Measurements from ENCODE around the gene PRXL2B. TPM values are rescaled to one million over a fixed set of nuclear protein-coding genes. Genes with fewer than 3 reads are reported as not detected.
A peak's percentile ranks its signal among the peaks of the same experiment; 100 is the strongest.

The PRXL2B gene
- total RNA-seq, 1 donor, result 15.1 TPM

- TF ChIP-seq CTCF (IDR thresholded peaks at IDR 0.05; ENCODE audit: insufficient read depth, low read depth, low read length), result no peak
Observed at GRCh38 chr1:2583871-2584351, 2.7 kb upstream of the PRXL2B start.

GRCh38 chr1:2584686-2585317 is 1.8 kb upstream of the PRXL2B start:
- DNase-seq (ENCODE audit: low read depth), result no peak
- peak overlapping the region; percentile 72 for H3K4me3 ChIP-seq (ENCODE audit: low read depth, low read length)
- no peak for TF ChIP-seq CTCF (IDR thresholded peaks at IDR 0.05; ENCODE audit: insufficient read depth, low read depth, low read length)

More at GRCh38 chr1:2583871-2584351, 2.7 kb upstream of the PRXL2B start:
- DNase-seq (ENCODE audit: low read depth), result peak; percentile 18
- H3K4me3 ChIP-seq (ENCODE audit: low read depth, low read length), result no peak overlapping the region

GRCh38 chr1:2585318-2586092 is 1.1 kb upstream of the PRXL2B start:
- peak overlapping the region; percentile 72 for H3K4me3 ChIP-seq (ENCODE audit: low read depth, low read length)
- no peak for TF ChIP-seq CTCF (IDR thresholded peaks at IDR 0.05; ENCODE audit: insufficient read depth, low read depth, low read length)

GRCh38 chr1:2587071-2587859 is 688 bp downstream of the PRXL2B start:
- peak overlapping the region; percentile 69 for H3K4me3 ChIP-seq (ENCODE audit: low read depth, low read length)
- peak; percentile 23 for DNase-seq (ENCODE audit: low read depth)
- TF ChIP-seq CTCF (IDR thresholded peaks at IDR 0.05; ENCODE audit: insufficient read depth, low read depth, low read length), result no peak

More at GRCh38 chr1:2585318-2586092, 1.1 kb upstream of the PRXL2B start:
- DNase-seq (ENCODE audit: low read depth), result peak; percentile 45

GRCh38 chr1:2587860-2588571 is 1.4 kb downstream of the PRXL2B start:
- DNase-seq (ENCODE audit: low read depth), result no peak
- peak overlapping the region; percentile 69 for H3K4me3 ChIP-seq (ENCODE audit: low read depth, low read length)
- no peak for TF ChIP-seq CTCF (IDR thresholded peaks at IDR 0.05; ENCODE audit: insufficient read depth, low read depth, low read length)

Data from fibroblast of villous mesenchyme (primary cell).